ENCODE data around the gene ZMIZ1.

ZMIZ1 gene

DNA sequence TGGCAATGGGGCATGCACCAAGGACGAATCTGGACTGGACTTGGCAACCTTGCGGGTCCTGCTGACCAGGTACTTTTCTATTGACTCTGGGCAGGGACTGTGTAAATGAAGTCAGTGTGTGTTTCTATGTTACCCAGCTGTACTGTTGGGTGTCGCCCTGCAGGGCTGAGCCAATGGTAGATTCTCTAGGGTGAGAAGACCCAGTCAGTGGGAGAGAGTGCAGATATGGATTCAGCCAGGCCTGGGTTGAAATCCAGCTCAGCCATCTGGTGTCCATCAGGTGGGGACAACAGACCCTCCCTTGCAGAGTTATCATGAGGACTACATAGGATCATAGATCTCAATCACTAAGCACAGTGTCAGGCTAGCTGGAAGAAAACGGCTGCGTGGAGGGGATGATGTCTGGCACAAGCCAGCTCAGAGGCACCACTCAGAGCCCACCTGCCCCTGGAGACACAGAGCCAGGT, 273.6 kb downstream of the ZMIZ1 start:
- no peak overlapping the region for H3K27ac ChIP-seq
- H3K27me3 ChIP-seq (ENCODE audit: insufficient read depth, low read depth), result no peaks in the 10 kb centered on the region
- no peak overlapping the region for H2AFZ ChIP-seq (ENCODE audit: low read depth)
- TF ChIP-seq, protein P1, sequence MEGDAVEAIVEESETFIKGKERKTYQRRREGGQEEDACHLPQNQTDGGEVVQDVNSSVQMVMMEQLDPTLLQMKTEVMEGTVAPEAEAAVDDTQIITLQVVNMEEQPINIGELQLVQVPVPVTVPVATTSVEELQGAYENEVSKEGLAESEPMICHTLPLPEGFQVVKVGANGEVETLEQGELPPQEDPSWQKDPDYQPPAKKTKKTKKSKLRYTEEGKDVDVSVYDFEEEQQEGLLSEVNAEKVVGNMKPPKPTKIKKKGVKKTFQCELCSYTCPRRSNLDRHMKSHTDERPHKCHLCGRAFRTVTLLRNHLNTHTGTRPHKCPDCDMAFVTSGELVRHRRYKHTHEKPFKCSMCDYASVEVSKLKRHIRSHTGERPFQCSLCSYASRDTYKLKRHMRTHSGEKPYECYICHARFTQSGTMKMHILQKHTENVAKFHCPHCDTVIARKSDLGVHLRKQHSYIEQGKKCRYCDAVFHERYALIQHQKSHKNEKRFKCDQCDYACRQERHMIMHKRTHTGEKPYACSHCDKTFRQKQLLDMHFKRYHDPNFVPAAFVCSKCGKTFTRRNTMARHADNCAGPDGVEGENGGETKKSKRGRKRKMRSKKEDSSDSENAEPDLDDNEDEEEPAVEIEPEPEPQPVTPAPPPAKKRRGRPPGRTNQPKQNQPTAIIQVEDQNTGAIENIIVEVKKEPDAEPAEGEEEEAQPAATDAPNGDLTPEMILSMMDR (conservative IDR thresholded peaks at IDR 0.05; ENCODE audit: low read depth, low read length), result no peak
- no peaks in the 10 kb centered on the region for H4K20me1 ChIP-seq (ENCODE audit: insufficient read depth)
- no peak overlapping the region for H3K9ac ChIP-seq
- H3K4me1 ChIP-seq (ENCODE audit: low read depth, poor library complexity, severe bottlenecking), result peaks cover 19% of the 10 kb centered on the region
- no peak overlapping the region for H3K4me3 ChIP-seq (IDR thresholded peaks at IDR 0.05; ENCODE audit: insufficient read depth, low read depth, low read length)
- H3K36me3 ChIP-seq (ENCODE audit: insufficient read depth), result no peaks in the 10 kb centered on the region
- no peaks in the 10 kb centered on the region; the same call in 1 of the 2 replicates for H3K79me2 ChIP-seq (ENCODE audit: insufficient read depth, low read depth)
- H3K4me2 ChIP-seq, result no peak overlapping the region

DNA sequence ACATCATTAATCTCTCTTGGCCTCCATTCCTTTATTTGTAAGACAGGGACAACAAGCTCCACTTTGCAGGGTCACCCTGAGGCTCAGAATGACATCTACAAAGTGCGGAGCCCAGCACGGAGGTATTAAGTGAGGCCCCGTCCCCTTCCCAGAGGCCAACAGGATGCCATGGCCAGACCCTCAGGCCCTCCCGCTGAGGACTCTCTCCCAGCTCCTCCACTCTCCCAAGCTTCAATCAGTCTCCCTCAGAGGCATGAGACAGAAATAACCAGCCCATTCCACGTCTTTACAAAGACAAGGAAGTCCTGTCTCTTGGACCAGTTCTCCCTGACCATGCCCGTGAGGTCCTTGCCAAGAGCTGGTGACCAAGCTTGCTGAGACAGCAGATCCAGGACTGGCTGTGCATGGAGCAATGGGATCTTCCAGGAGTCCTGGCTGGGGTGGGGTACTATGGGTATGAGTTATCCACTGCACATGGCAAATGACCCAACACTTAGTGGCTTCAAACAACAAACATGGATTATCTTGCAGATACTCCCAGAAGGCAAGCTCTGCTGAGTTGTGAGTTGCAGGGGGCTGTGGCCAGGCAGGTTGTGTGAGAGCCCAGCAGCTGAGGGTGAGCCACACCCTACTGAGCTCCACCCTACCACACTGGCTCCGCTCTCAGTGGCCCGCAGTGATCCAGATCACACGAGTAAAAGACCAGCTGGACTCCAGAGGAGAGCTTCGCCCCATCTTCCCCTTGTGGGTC, 274.2 kb downstream of the ZMIZ1 start:
- TF ChIP-seq, protein P1 (conservative IDR thresholded peaks at IDR 0.05; ENCODE audit: low read depth, low read length), result no peak
- Histone ChIP-seq H2AFZ (ENCODE audit: low read depth) (no peak overlapping the region), H3K36me3 (ENCODE audit: insufficient read depth) (no peaks in the 10 kb centered on the region), H3K79me2 (ENCODE audit: insufficient read depth, low read depth) (peaks cover 7% of the 10 kb centered on the region), H4K20me1 (ENCODE audit: insufficient read depth) (no peaks in the 10 kb centered on the region), H3K4me3 (IDR thresholded peaks at IDR 0.05; ENCODE audit: insufficient read depth, low read depth, low read length) (no peak overlapping the region), H3K27ac (no peak overlapping the region), H3K27me3 (ENCODE audit: insufficient read depth, low read depth) (no peaks in the 10 kb centered on the region), H3K4me1 (ENCODE audit: low read depth, poor library complexity, severe bottlenecking) (peaks cover 19% of the 10 kb centered on the region), H3K4me2 (no peak overlapping the region), H3K9ac (no peak overlapping the region)

DNA sequence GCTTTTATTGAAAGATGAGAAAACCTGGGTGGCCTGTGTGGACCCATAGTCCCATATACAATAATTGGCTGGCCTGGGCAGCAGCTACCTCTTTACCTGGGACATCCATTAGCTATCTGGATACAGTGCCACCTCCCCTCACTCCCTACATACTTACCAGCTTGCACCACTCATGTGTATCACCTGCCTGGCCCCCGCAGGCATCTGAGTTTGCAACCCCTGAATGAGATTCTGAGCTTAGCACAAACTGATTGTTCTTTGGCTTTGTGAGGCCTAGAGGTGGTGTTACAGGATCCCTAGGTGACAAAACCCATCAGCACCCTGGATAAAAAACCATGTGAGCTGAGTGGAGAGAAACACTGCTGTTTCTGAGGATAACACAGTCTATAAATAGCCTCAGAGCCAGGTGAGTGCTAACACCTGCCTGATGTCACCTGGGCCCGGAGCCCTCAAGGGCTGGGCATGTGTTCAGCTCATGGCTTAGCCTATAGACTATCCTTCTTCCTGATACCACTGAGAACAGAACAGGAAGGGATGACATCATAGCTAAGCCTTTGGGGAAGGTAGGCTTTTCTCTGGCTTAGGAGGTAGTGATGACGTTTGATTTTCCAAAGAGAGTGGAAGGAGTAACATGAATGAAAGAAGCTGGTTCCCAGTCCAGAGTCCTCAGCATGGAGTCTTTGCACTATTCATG, 275.9 kb downstream of the ZMIZ1 start:
- peaks cover 14% of the 10 kb centered on the region for H4K20me1 ChIP-seq (ENCODE audit: insufficient read depth)
- H2AFZ ChIP-seq (ENCODE audit: low read depth), result no peak overlapping the region
- H3K4me1 ChIP-seq (ENCODE audit: low read depth, poor library complexity, severe bottlenecking), result peaks cover 31% of the 10 kb centered on the region
- no peak overlapping the region for H3K4me3 ChIP-seq (IDR thresholded peaks at IDR 0.05; ENCODE audit: insufficient read depth, low read depth, low read length)
- H3K36me3 ChIP-seq (ENCODE audit: insufficient read depth), result peaks cover 14% of the 10 kb centered on the region; the same call in 1 of the 2 replicates
- TF ChIP-seq, protein P1 (conservative IDR thresholded peaks at IDR 0.05; ENCODE audit: low read depth, low read length), result no peak
- H3K79me2 ChIP-seq (ENCODE audit: insufficient read depth, low read depth), result peaks cover 23% of the 10 kb centered on the region
- H3K27ac ChIP-seq, result no peak overlapping the region
- no peaks in the 10 kb centered on the region for H3K27me3 ChIP-seq (ENCODE audit: insufficient read depth, low read depth)
- H3K9ac ChIP-seq, result no peak overlapping the region
- H3K4me2 ChIP-seq, result no peak overlapping the region

DNA sequence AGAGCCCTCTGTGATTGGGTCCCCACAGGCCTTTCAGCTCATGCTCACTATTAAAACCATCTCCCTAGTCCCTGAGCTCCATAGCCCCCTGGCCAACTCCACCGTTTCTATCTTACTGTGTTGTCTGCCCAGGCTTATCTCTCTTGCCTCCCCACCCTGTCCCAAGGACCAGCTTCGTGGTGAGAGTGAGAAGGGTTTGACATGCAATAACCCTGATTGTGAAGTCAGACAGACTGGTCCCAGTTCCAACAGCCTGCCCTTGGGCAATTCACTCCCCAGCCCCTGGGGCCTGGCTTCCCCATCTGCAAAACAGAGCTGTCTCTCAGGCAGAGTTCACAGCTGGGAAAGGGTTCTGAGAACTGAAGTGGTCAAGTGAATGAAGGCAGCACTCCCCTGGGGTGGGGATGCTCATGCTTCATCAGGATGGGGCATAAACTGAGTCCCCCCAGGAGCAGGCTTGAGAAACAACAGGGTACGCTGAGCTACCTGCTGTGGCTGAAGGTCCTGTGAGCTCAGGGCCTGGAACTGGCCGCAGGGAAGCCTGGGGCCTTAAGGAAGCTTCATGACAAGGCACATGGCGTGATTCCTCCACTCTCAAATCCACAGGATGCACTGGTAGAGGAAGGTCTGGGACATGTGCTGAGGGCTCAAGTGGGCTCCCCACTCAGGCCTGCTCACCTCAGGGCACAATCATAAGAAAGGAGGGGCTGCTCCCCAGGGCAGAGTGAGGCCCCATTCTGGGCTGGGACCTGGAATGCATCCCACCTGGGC, 276.7 kb downstream of the ZMIZ1 start:
- Histone ChIP-seq H4K20me1 (ENCODE audit: insufficient read depth) (peaks cover 15% of the 10 kb centered on the region), H3K9ac (no peak overlapping the region), H3K27ac (no peak overlapping the region)

More for the DNA sequence above, 276.7 kb downstream of the ZMIZ1 start:
- peaks cover 39% of the 10 kb centered on the region for H3K4me1 ChIP-seq (ENCODE audit: low read depth, poor library complexity, severe bottlenecking)
- H2AFZ ChIP-seq (ENCODE audit: low read depth), result no peak overlapping the region
- H3K36me3 ChIP-seq (ENCODE audit: insufficient read depth), result peaks cover 22% of the 10 kb centered on the region; the same call in 1 of the 2 replicates
- TF ChIP-seq, protein P1 (conservative IDR thresholded peaks at IDR 0.05; ENCODE audit: low read depth, low read length), result no peak
- no peaks in the 10 kb centered on the region for H3K27me3 ChIP-seq (ENCODE audit: insufficient read depth, low read depth)
- no peak overlapping the region for H3K4me3 ChIP-seq (IDR thresholded peaks at IDR 0.05; ENCODE audit: insufficient read depth, low read depth, low read length)
- no peak overlapping the region for H3K4me2 ChIP-seq
- H3K79me2 ChIP-seq (ENCODE audit: insufficient read depth, low read depth), result peaks cover 31% of the 10 kb centered on the region

All from KMS-11 (cell line).